Measurements from ENCODE around the gene TTLL7. TPM values are rescaled to one million over a fixed set of nuclear protein-coding genes. Genes with fewer than 3 reads are reported as not detected.

The TTLL7 gene
- total and polyA plus RNA-seq, 2 experiments from 2014 or later: 4.1 to 6.7 TPM

GRCh38 chr1:83927061-83927460 is 71.9 kb downstream of the TTLL7 start:
- TF ChIP-seq, protein P1, sequence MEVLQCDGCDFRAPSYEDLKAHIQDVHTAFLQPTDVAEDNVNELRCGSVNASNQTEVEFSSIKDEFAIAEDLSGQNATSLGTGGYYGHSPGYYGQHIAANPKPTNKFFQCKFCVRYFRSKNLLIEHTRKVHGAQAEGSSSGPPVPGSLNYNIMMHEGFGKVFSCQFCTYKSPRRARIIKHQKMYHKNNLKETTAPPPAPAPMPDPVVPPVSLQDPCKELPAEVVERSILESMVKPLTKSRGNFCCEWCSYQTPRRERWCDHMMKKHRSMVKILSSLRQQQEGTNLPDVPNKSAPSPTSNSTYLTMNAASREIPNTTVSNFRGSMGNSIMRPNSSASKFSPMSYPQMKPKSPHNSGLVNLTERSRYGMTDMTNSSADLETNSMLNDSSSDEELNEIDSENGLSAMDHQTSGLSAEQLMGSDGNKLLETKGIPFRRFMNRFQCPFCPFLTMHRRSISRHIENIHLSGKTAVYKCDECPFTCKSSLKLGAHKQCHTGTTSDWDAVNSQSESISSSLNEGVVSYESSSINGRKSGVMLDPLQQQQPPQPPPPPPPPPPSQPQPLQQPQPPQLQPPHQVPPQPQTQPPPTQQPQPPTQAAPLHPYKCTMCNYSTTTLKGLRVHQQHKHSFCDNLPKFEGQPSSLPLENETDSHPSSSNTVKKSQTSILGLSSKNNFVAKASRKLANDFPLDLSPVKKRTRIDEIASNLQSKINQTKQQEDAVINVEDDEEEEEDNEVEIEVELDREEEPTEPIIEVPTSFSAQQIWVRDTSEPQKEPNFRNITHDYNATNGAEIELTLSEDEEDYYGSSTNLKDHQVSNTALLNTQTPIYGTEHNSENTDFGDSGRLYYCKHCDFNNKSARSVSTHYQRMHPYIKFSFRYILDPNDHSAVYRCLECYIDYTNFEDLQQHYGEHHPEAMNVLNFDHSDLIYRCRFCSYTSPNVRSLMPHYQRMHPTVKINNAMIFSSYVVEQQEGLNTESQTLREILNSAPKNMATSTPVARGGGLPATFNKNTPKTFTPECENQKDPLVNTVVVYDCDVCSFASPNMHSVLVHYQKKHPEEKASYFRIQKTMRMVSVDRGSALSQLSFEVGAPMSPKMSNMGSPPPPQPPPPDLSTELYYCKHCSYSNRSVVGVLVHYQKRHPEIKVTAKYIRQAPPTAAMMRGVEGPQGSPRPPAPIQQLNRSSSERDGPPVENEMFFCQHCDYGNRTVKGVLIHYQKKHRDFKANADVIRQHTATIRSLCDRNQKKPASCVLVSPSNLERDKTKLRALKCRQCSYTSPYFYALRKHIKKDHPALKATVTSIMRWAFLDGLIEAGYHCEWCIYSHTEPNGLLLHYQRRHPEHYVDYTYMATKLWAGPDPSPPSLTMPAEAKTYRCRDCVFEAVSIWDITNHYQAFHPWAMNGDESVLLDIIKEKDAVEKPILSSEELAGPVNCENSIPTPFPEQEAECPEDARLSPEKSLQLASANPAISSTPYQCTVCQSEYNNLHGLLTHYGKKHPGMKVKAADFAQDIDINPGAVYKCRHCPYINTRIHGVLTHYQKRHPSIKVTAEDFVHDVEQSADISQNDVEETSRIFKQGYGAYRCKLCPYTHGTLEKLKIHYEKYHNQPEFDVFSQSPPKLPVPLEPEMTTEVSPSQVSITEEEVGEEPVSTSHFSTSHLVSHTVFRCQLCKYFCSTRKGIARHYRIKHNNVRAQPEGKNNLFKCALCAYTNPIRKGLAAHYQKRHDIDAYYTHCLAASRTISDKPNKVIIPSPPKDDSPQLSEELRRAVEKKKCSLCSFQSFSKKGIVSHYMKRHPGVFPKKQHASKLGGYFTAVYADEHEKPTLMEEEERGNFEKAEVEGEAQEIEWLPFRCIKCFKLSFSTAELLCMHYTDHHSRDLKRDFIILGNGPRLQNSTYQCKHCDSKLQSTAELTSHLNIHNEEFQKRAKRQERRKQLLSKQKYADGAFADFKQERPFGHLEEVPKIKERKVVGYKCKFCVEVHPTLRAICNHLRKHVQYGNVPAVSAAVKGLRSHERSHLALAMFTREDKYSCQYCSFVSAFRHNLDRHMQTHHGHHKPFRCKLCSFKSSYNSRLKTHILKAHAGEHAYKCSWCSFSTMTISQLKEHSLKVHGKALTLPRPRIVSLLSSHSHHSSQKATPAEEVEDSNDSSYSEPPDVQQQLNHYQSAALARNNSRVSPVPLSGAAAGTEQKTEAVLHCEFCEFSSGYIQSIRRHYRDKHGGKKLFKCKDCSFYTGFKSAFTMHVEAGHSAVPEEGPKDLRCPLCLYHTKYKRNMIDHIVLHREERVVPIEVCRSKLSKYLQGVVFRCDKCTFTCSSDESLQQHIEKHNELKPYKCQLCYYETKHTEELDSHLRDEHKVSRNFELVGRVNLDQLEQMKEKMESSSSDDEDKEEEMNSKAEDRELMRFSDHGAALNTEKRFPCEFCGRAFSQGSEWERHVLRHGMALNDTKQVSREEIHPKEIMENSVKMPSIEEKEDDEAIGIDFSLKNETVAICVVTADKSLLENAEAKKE (CRISPR knock-in tag; IDR thresholded peaks at IDR 0.05): no peak
- TF ChIP-seq REST (IDR thresholded peaks at IDR 0.05; ENCODE audit: unreplicated experiment) (no peak), JUNB (IDR thresholded peaks at IDR 0.05; ENCODE audit: unreplicated experiment) (no peak), STAT1 (IDR thresholded peaks at IDR 0.05; ENCODE audit: unreplicated experiment) (no peak), ZNF331 (CRISPR knock-in tag; IDR thresholded peaks at IDR 0.05; ENCODE audit: low read depth) (no peak), ZNF114 (CRISPR knock-in tag; IDR thresholded peaks at IDR 0.05) (no peak), EZH2phosphoT487 (IDR thresholded peaks at IDR 0.05; ENCODE audit: unreplicated experiment) (no peak), POLR2AphosphoS5 (IDR thresholded peaks at IDR 0.05; ENCODE audit: low read depth) (no peak), CREB1 (CRISPR knock-in tag; IDR thresholded peaks at IDR 0.05; ENCODE audit: low read depth) (no peak), EZH2 (IDR thresholded peaks at IDR 0.05; ENCODE audit: low read depth, unreplicated experiment) (no peak)
- TF ChIP-seq, protein P2, sequence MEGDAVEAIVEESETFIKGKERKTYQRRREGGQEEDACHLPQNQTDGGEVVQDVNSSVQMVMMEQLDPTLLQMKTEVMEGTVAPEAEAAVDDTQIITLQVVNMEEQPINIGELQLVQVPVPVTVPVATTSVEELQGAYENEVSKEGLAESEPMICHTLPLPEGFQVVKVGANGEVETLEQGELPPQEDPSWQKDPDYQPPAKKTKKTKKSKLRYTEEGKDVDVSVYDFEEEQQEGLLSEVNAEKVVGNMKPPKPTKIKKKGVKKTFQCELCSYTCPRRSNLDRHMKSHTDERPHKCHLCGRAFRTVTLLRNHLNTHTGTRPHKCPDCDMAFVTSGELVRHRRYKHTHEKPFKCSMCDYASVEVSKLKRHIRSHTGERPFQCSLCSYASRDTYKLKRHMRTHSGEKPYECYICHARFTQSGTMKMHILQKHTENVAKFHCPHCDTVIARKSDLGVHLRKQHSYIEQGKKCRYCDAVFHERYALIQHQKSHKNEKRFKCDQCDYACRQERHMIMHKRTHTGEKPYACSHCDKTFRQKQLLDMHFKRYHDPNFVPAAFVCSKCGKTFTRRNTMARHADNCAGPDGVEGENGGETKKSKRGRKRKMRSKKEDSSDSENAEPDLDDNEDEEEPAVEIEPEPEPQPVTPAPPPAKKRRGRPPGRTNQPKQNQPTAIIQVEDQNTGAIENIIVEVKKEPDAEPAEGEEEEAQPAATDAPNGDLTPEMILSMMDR (conservative IDR thresholded peaks at IDR 0.05; ENCODE audit: low read depth in 2 of 2): no peak
- H3K4me1 Mint-ChIP-seq: peaks cover 27% of the 10 kb centered on the region

More at GRCh38 chr1:83927061-83927460, 71.9 kb downstream of the TTLL7 start:
- Histone ChIP-seq H3K4me1 (ENCODE audit: insufficient read depth) (0 out of 2 replicates have a peak, but pooled peaks cover 4% of the 10 kb centered on the region), H3K27ac (ENCODE audit: low read depth) (no peak overlapping the region), H3F3A (replicated peaks; ENCODE audit: low read depth) (no peaks in the 10 kb centered on the region), H4K20me1 (replicated peaks; ENCODE audit: insufficient read depth) (no peaks in the 10 kb centered on the region), H3K36me3 (ENCODE audit: insufficient read depth) (no peaks in the 10 kb centered on the region), H3K9me2 (ENCODE audit: insufficient read depth) (no peaks in the 10 kb centered on the region), H2AFZ (no peak overlapping the region), H3K4me2 (no peak overlapping the region), H3K79me2 (replicated peaks; ENCODE audit: insufficient read depth) (no peaks in the 10 kb centered on the region), H3K27me3 (ENCODE audit: insufficient read depth) (no peaks in the 10 kb centered on the region), H3K4me3 (no peak overlapping the region)
- ATAC-seq (no peak), DNase-seq (ENCODE audit: low spot score) (no peak)
- Mint-ChIP-seq H3K36me3 (ENCODE audit: low read depth) (no peaks in the 10 kb centered on the region), H3K27ac (peak overlapping the region; percentile 48; the same call in 1 of the 2 replicates), H3K27me3 (ENCODE audit: insufficient read depth, low read depth, poor library complexity) (no peaks in the 10 kb centered on the region), H3K4me3 (no peak overlapping the region), H3K9me3 (no peaks in the 10 kb centered on the region)

Measured in GM23338 (cell line).